HCT116 (cell line): Measurements from ENCODE around the gene ARL6. TPM values are rescaled to one million over a fixed set of nuclear protein-coding genes. Genes with fewer than 3 reads are reported as not detected.

Source experiments
- ATAC-seq: fragments of 200-7000 bp; cut with Tn5 transposase; 2 replicates; pipeline ENCODE4 v1.9.1; 2020; ENCODE audit warnings: mild to moderate bottlenecking, moderate library complexity
- BruUV-seq: library from RNA; stranded (reverse); fragments of 400-500 nt; replicated peaks from 2 replicates; lab custom pipeline; 2021; lab: Mats Ljungman, UMichigan
- CTCF ChIA-PET: fragments of 300-600 bp; sonication (Branson Sonifier 250); formaldehyde crosslinking; loops from one replicate; lab custom pipeline; 2021; ENCODE audit warnings: antibody characterized with exemption; lab: Charles Lee
- POLR2A ChIA-PET: fragments of 300-600, 350-600 bp; sonication (Branson Sonifier 250); formaldehyde crosslinking; loops from one replicate; lab custom pipeline; 2021; ENCODE audit warnings: antibody characterized with exemption; lab: Charles Lee
- RAD21 ChIA-PET, 2 experiments: fragments of 300-600 bp; sonication (Branson Sonifier 250); formaldehyde crosslinking; loops; one replicate each; lab custom pipeline; 2023; ENCODE audit warnings: low total read pairs in 2 of 2; ENCODE audit not compliant: uncharacterized antibody in 2 of 2, unreplicated experiment in 2 of 2, low non-redundant PET in 1 of 2; lab: Charles Lee
- DNase-seq: peaks from one replicate; pipeline ENCODE4 v3.0.0-alpha.2; 2010; ENCODE audit warnings: low read depth, low spot score
- H2AFZ ChIP-seq: fragments of 200-600 bp; shearing (Covaris generic), sonication (generic); 2 replicates; pipeline ENCODE4 v1.6.1; 2017; ENCODE audit warnings: low read depth, mixed run types, mixed read lengths, antibody characterized with exemption, low read length; ENCODE audit not compliant: poor library complexity, severe bottlenecking
- H3K27ac ChIP-seq: 2 replicates; pipeline ENCODE4 v1.5.1; 2012; ENCODE audit warnings: low read depth, low read length
- H3K27me3 ChIP-seq: fragments of 200-600 bp; sonication (generic); 2 replicates; pipeline ENCODE4 v1.6.1; 2016; ENCODE audit warnings: mixed run types, low read length, mixed read lengths; ENCODE audit not compliant: insufficient read depth
- H3K36me3 ChIP-seq, 2 experiments: fragments of 200-500 bp in 1 of 2; fragments of 200-600 bp in 1 of 2; sonication (Bioruptor generic) in 1 of 2; sonication (generic) in 1 of 2; 2 replicates each; pipeline versions ENCODE4 v1.5.1 to v1.6.1; 2014 to 2016; ENCODE audit warnings: low read length in 2 of 2, inconsistent platforms in 1 of 2, mixed read lengths in 1 of 2, mixed run types in 1 of 2; ENCODE audit not compliant: insufficient read depth in 2 of 2, control insufficient read depth in 1 of 2
- H3K4me1 ChIP-seq, 2 experiments: fragments of 200-600 bp in 1 of 2; sonication (generic) in 1 of 2; 2 replicates each; pipeline versions ENCODE4 v1.5.1 to v1.6.1; 2012 to 2017; ENCODE audit warnings: low read length in 2 of 2, inconsistent platforms in 1 of 2, mild to moderate bottlenecking in 1 of 2, mixed read lengths in 1 of 2, mixed run types in 1 of 2, moderate library complexity in 1 of 2; ENCODE audit not compliant: insufficient read depth in 2 of 2, control insufficient read depth in 1 of 2
- H3K4me2 ChIP-seq: fragments of 200-600 bp; sonication (generic); 2 replicates; pipeline ENCODE4 v1.6.1; 2017; ENCODE audit warnings: mixed run types, low read length, mixed read lengths
- H3K4me3 ChIP-seq, 2 experiments: fragments of 200-600 bp in 1 of 2; sonication (generic) in 1 of 2; replicated peaks in 1 of 2; 2 replicates each; pipeline ENCODE4 v1.5.1; 2011 to 2016; ENCODE audit warnings: low read length in 2 of 2, control low read depth in 1 of 2, low read depth in 1 of 2, mild to moderate bottlenecking in 1 of 2, mixed read lengths in 1 of 2, mixed run types in 1 of 2
- H3K79me2 ChIP-seq: fragments of 200-600 bp; sonication (generic); 2 replicates; pipeline ENCODE4 v1.6.1; 2017; ENCODE audit warnings: mild to moderate bottlenecking, mixed run types, low read length, moderate library complexity, mixed read lengths; ENCODE audit not compliant: insufficient read depth
- H3K9ac ChIP-seq: fragments of 200-600 bp; sonication (generic); 2 replicates; pipeline ENCODE4 v1.6.1; 2016; ENCODE audit warnings: low read length, mixed read lengths
- H3K9me2 ChIP-seq: fragments of 200-600 bp; sonication (generic), shearing (Covaris generic); 2 replicates; pipeline ENCODE4 v1.6.1; 2017; ENCODE audit warnings: mixed run types, mild to moderate bottlenecking, moderate library complexity; ENCODE audit not compliant: insufficient read depth
- H3K9me3 ChIP-seq, 2 experiments: fragments of 200-500 bp in 1 of 2; fragments of 200-600 bp in 1 of 2; sonication (Bioruptor generic) in 1 of 2; sonication (generic) in 1 of 2; 2 replicates each; pipeline ENCODE4 v1.6.1; 2014 to 2017; ENCODE audit warnings: low read length in 2 of 2, mixed read lengths in 2 of 2, inconsistent platforms in 1 of 2, low read depth in 1 of 2, mild to moderate bottlenecking in 1 of 2, mixed run types in 1 of 2, moderate library complexity in 1 of 2; ENCODE audit not compliant: control insufficient read depth in 1 of 2, insufficient read depth in 1 of 2
- H4K20me1 ChIP-seq: fragments of 200-600 bp; sonication (generic), shearing (Covaris generic); 2 replicates; pipeline ENCODE4 v1.6.1; 2017; ENCODE audit warnings: mixed run types, mild to moderate bottlenecking, moderate library complexity; ENCODE audit not compliant: insufficient read depth
- CBX3 ChIP-seq: IDR thresholded peaks from 2 replicates; pipeline ENCODE4 v1.6.1; 2012; ENCODE audit warnings: low read depth
- CEBPB ChIP-seq: IDR thresholded peaks from 2 replicates; pipeline ENCODE4 v1.6.1; 2012; ENCODE audit warnings: low read depth
- EGR1 ChIP-seq: IDR thresholded peaks from 2 replicates; pipeline ENCODE4 v1.6.1; 2012; ENCODE audit warnings: low read depth
- EZH2phosphoT487 ChIP-seq: fragments of 200-600 bp; IDR thresholded peaks from 2 replicates; pipeline ENCODE4 v1.6.1; 2018; ENCODE audit warnings: antibody characterized with exemption, borderline replicate concordance
- JUND ChIP-seq: IDR thresholded peaks from 2 replicates; pipeline ENCODE4 v1.6.1; 2012
- POLR2A ChIP-seq: IDR thresholded peaks from 2 replicates; pipeline ENCODE4 v1.7.0; 2011; ENCODE audit warnings: borderline replicate concordance; ENCODE audit not compliant: insufficient read depth, insufficient read length; ENCODE audit errors: extremely low read depth
- RAD21 ChIP-seq: IDR thresholded peaks from 2 replicates; pipeline ENCODE4 v1.6.1; 2012; ENCODE audit warnings: low read depth, mild to moderate bottlenecking
- SIN3A ChIP-seq: IDR thresholded peaks from 2 replicates; pipeline ENCODE4 v1.6.1; 2012; ENCODE audit warnings: low read depth
- ZFX ChIP-seq: fragments of 450-650 bp; IDR thresholded peaks from 2 replicates; pipeline ENCODE4 v1.6.1; 2017
- intact Hi-C: fragments of 100-400 bp; cut with micrococcal nuclease; formaldehyde crosslinking; loops from 2 replicates; pipeline ENCODE4 v1.10.0; 2022
- total RNA-seq: library from RNA; stranded (reverse); gene quantifications from one replicate; pipeline ENCODE4 v1.2.1, GENCODE V29; 2021; ENCODE audit not compliant: unreplicated experiment
- TF ChIP-seq, protein P1 (sequence below), 3 experiments: fragments of 200-600 bp in 1 of 3; sonication (generic) in 1 of 3; IDR thresholded peaks in 2 of 3; conservative IDR thresholded peaks in 1 of 3; 2 replicates each; pipeline ENCODE4 v1.5.1; 2012 to 2017; ENCODE audit warnings: low read depth in 2 of 3, low read length in 2 of 3, antibody characterized with exemption in 1 of 3, borderline replicate concordance in 1 of 3, control low read depth in 1 of 3, mild to moderate bottlenecking in 1 of 3, mixed read lengths in 1 of 3, mixed run types in 1 of 3, moderate library complexity in 1 of 3; ENCODE audit not compliant: insufficient read depth in 1 of 3
- TF ChIP-seq, protein P2 (sequence below): IDR thresholded peaks from 2 replicates; pipeline ENCODE4 v1.6.1; 2012

ARL6 gene
- total RNA-seq, 1 experiment from 2014 or later: 2.9 TPM

DNA sequence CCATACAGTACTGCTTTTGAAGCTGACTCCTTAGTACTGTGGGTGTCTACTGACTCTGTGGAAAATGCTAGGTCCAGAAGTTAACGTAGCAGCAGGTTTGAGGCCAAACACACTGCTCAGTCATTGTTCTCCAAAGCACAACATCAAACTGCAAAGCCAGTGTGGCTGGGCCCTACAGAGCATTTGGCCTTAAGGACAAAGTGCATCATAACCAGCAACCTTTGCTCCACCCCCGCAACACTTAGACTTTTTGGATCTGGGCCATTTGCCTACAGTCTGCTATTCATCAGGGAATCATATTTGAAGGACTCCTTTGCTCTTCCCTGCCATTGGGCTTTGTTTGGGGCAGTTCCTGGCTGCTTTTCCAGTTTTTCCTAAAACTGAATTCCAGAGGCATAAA is 43.1 kb upstream of the ARL6 start:
- peaks cover 5% of the 10 kb centered on the region; the same call in 1 of the 2 replicates for H3K27me3 ChIP-seq
- no peaks in the 10 kb centered on the region for H3K36me3 ChIP-seq
- RAD21 ChIA-PET: no interaction called here
- H3K4me2 ChIP-seq: no peak overlapping the region
- POLR2A ChIA-PET: no interaction called here
- H4K20me1 ChIP-seq: no peaks in the 10 kb centered on the region
- CTCF ChIA-PET: no interaction called here
- no peak overlapping the region for H3K27ac ChIP-seq
- H3K4me3 ChIP-seq: no peak overlapping the region
- H3K9ac ChIP-seq: no peak overlapping the region
- intact Hi-C loops: no loop called here
- H3K9me2 ChIP-seq: no peaks in the 10 kb centered on the region
- ATAC-seq (no peak), DNase-seq (no peak)
- no peak for TF ChIP-seq ZFX
- TF ChIP-seq POLR2A: no peak
- TF ChIP-seq, protein P1, sequence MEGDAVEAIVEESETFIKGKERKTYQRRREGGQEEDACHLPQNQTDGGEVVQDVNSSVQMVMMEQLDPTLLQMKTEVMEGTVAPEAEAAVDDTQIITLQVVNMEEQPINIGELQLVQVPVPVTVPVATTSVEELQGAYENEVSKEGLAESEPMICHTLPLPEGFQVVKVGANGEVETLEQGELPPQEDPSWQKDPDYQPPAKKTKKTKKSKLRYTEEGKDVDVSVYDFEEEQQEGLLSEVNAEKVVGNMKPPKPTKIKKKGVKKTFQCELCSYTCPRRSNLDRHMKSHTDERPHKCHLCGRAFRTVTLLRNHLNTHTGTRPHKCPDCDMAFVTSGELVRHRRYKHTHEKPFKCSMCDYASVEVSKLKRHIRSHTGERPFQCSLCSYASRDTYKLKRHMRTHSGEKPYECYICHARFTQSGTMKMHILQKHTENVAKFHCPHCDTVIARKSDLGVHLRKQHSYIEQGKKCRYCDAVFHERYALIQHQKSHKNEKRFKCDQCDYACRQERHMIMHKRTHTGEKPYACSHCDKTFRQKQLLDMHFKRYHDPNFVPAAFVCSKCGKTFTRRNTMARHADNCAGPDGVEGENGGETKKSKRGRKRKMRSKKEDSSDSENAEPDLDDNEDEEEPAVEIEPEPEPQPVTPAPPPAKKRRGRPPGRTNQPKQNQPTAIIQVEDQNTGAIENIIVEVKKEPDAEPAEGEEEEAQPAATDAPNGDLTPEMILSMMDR (IDR thresholded peaks at IDR 0.05 in 2 of 3, conservative IDR thresholded peaks at IDR 0.05 in 1 of 3; ENCODE audit: borderline replicate concordance in 1 of 3, insufficient read depth in 1 of 3, low read depth in 2 of 3, low read length in 2 of 3): no peak
- no peak for TF ChIP-seq SIN3A
- TF ChIP-seq JUND: no peak
- TF ChIP-seq CEBPB: no peak
- TF ChIP-seq CBX3: no peak
- TF ChIP-seq, protein P2, sequence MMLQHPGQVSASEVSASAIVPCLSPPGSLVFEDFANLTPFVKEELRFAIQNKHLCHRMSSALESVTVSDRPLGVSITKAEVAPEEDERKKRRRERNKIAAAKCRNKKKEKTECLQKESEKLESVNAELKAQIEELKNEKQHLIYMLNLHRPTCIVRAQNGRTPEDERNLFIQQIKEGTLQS: no peak
- no peak for TF ChIP-seq EZH2phosphoT487
- no peak for TF ChIP-seq EGR1
- no peak for TF ChIP-seq RAD21
- no peak overlapping the region for H2AFZ ChIP-seq
- no peaks in the 10 kb centered on the region for H3K9me3 ChIP-seq
- no peaks in the 10 kb centered on the region for H3K79me2 ChIP-seq
- no TSS peak for BruUV-seq
- no peaks in the 10 kb centered on the region for H3K4me1 ChIP-seq
